ENCODE measurements around the gene LILRB1.
A peak's percentile ranks its signal among the peaks of the same experiment; 100 is the strongest.
"Not testable (repeated sequence)": the region's sequence is repeated elsewhere in the genome, so short reads cannot be mapped to it uniquely, and the experiment has no call there.

LILRB1 gene

GRCh38 chr19:54620464-54620863 lies 9.8 kb upstream of the LILRB1 start:
- in situ Hi-C loops (cut with HindIII; ENCODE audit: low pct_ligation_motif_present, low pct_unique_long_range_greater_than_20kb, low sequenced_read_pairs) = no loop called here
- no peak for DNase-seq

- in situ Hi-C loops (cut with HindIII; ENCODE audit: low pct_ligation_motif_present, low pct_unique_long_range_greater_than_20kb, low sequenced_read_pairs) = no loop called here
- no peak for DNase-seq
Observed at GRCh38 chr19:54622431-54622830, 7.9 kb upstream of the LILRB1 start.

GRCh38 chr19:54624234-54624633 lies 6.0 kb upstream of the LILRB1 start:
- in situ Hi-C loops (cut with HindIII; ENCODE audit: low pct_ligation_motif_present, low pct_unique_long_range_greater_than_20kb, low sequenced_read_pairs); DNase-seq: not testable (repeated sequence)

- in situ Hi-C loops (cut with HindIII; ENCODE audit: low pct_ligation_motif_present, low pct_unique_long_range_greater_than_20kb, low sequenced_read_pairs); DNase-seq: not testable (repeated sequence)
Observed at GRCh38 chr19:54624934-54625730, 5.2 kb upstream of the LILRB1 start.

- no peak for DNase-seq
- in situ Hi-C loops (cut with HindIII; ENCODE audit: low pct_ligation_motif_present, low pct_unique_long_range_greater_than_20kb, low sequenced_read_pairs) = no loop called here
Observed at GRCh38 chr19:54626757-54627156, 3.5 kb upstream of the LILRB1 start.

- DNase-seq; in situ Hi-C loops (cut with HindIII; ENCODE audit: low pct_ligation_motif_present, low pct_unique_long_range_greater_than_20kb, low sequenced_read_pairs): not testable (repeated sequence)
Observed at GRCh38 chr19:54627912-54628311, 2.4 kb upstream of the LILRB1 start.

- DNase-seq = no peak
- in situ Hi-C loops (cut with HindIII; ENCODE audit: low pct_ligation_motif_present, low pct_unique_long_range_greater_than_20kb, low sequenced_read_pairs) = no loop called here
Observed at GRCh38 chr19:54630782-54631181, 498 bp downstream of the LILRB1 start.

- in situ Hi-C loops (cut with HindIII; ENCODE audit: low pct_ligation_motif_present, low pct_unique_long_range_greater_than_20kb, low sequenced_read_pairs); DNase-seq: not testable (repeated sequence)
Observed at GRCh38 chr19:54631489-54632337, 1.4 kb downstream of the LILRB1 start.

- DNase-seq; in situ Hi-C loops (cut with HindIII; ENCODE audit: low pct_ligation_motif_present, low pct_unique_long_range_greater_than_20kb, low sequenced_read_pairs): not testable (repeated sequence)
Observed at GRCh38 chr19:54632517-54632916, 2.2 kb downstream of the LILRB1 start.

- no peak for DNase-seq
- in situ Hi-C loops (cut with HindIII; ENCODE audit: low pct_ligation_motif_present, low pct_unique_long_range_greater_than_20kb, low sequenced_read_pairs) = no loop called here
Observed at GRCh38 chr19:54633401-54633800, 3.1 kb downstream of the LILRB1 start.

- in situ Hi-C loops (cut with HindIII; ENCODE audit: low pct_ligation_motif_present, low pct_unique_long_range_greater_than_20kb, low sequenced_read_pairs); DNase-seq: not testable (repeated sequence)
Observed at GRCh38 chr19:54636081-54636480, 5.8 kb downstream of the LILRB1 start.

GRCh38 chr19:54638683-54639082 lies 8.4 kb downstream of the LILRB1 start:
- in situ Hi-C loops (cut with HindIII; ENCODE audit: low pct_ligation_motif_present, low pct_unique_long_range_greater_than_20kb, low sequenced_read_pairs) = no loop called here
- DNase-seq = no peak

GRCh38 chr19:54642953-54643352 lies 12.7 kb downstream of the LILRB1 start:
- DNase-seq; in situ Hi-C loops (cut with HindIII; ENCODE audit: low pct_ligation_motif_present, low pct_unique_long_range_greater_than_20kb, low sequenced_read_pairs): not testable (repeated sequence)

GRCh38 chr19:54643583-54643982 lies 13.3 kb downstream of the LILRB1 start:
- in situ Hi-C loops (cut with HindIII; ENCODE audit: low pct_ligation_motif_present, low pct_unique_long_range_greater_than_20kb, low sequenced_read_pairs); DNase-seq: not testable (repeated sequence)

GRCh38 chr19:54644056-54644455 lies 13.8 kb downstream of the LILRB1 start:
- no peak for DNase-seq
- in situ Hi-C loops (cut with HindIII; ENCODE audit: low pct_ligation_motif_present, low pct_unique_long_range_greater_than_20kb, low sequenced_read_pairs) = no loop called here

- no peak for DNase-seq
- in situ Hi-C loops (cut with HindIII; ENCODE audit: low pct_ligation_motif_present, low pct_unique_long_range_greater_than_20kb, low sequenced_read_pairs) = no loop called here
Observed at GRCh38 chr19:54646331-54646841, 16.1 kb downstream of the LILRB1 start.

GRCh38 chr19:54648129-54648528 lies 17.8 kb downstream of the LILRB1 start:
- in situ Hi-C loops (cut with HindIII; ENCODE audit: low pct_ligation_motif_present, low pct_unique_long_range_greater_than_20kb, low sequenced_read_pairs) = no loop called here
- no peak for DNase-seq

- DNase-seq = no peak
- in situ Hi-C loops (cut with HindIII; ENCODE audit: low pct_ligation_motif_present, low pct_unique_long_range_greater_than_20kb, low sequenced_read_pairs) = no loop called here
Observed at GRCh38 chr19:54650108-54650655, 19.9 kb downstream of the LILRB1 start.

GRCh38 chr19:54653181-54653809 lies 23.0 kb downstream of the LILRB1 start:
- peak; percentile 28 for DNase-seq
- in situ Hi-C loops (cut with HindIII; ENCODE audit: low pct_ligation_motif_present, low pct_unique_long_range_greater_than_20kb, low sequenced_read_pairs) = no loop called here

Data from ACHN (cell line).